ENCODE results near the gene TRIP12.
"Not testable (repeated sequence)": the region's sequence is repeated elsewhere in the genome, so short reads cannot be mapped to it uniquely, and the experiment has no call there.

Gene TRIP12

GRCh38 chr2:229733611-229734245 lies 188.1 kb downstream of the TRIP12 start:
- TF ChIP-seq Cebpa-rat (IDR thresholded peaks at IDR 0.05), result no peak
- Histone ChIP-seq H3K27me3 (no peaks in the 10 kb centered on the region), H3K36me3 (no peaks in the 10 kb centered on the region), H3K9me3 (replicated peaks in 1 of 11) (peaks cover 24 to 32% (median 28%) of the 10 kb centered on the region in 11 experiments), H3K4me3 (no peak overlapping the region), H3K4me2 (no peak overlapping the region), H4K20me1 (no peaks in the 10 kb centered on the region), H3K27ac (no peak overlapping the region), H3K4me1 (no peaks in the 10 kb centered on the region; a peak in 1 of 20 replicates), H3K9ac (no peak overlapping the region)

- Histone ChIP-seq H3K4me3 (no peak overlapping the region), H3K27ac (no peak overlapping the region), H3K4me2 (no peak overlapping the region), H4K20me1 (no peaks in the 10 kb centered on the region), H3K36me3 (no peaks in the 10 kb centered on the region), H3K4me1 (no peaks in the 10 kb centered on the region; a peak in 1 of 20 replicates), H3K9me3 (replicated peaks in 1 of 11) (peaks cover 15 to 24% (median 20%) of the 10 kb centered on the region in 11 experiments), H3K27me3 (no peaks in the 10 kb centered on the region), H3K9ac (no peak overlapping the region)
- TF ChIP-seq Cebpa-rat (IDR thresholded peaks at IDR 0.05), result no peak
Measured at GRCh38 chr2:229732897-229733296, 188.9 kb downstream of the TRIP12 start.

- no peak overlapping the region for H3K9ac ChIP-seq
- H3K4me2 ChIP-seq, result no peak overlapping the region
- H4K20me1 ChIP-seq, result no peaks in the 10 kb centered on the region
- H3K36me3 ChIP-seq, result no peaks in the 10 kb centered on the region
- H3K4me3 ChIP-seq, result no peak overlapping the region
- H3K27ac ChIP-seq, result no peak overlapping the region
- H3K27me3 ChIP-seq, result no peaks in the 10 kb centered on the region
- TF ChIP-seq Cebpa-rat (IDR thresholded peaks at IDR 0.05), result no peak
- peaks cover 6 to 14% (median 10%) of the 10 kb centered on the region in 11 experiments for H3K9me3 ChIP-seq (replicated peaks in 1 of 11)
- no peaks in the 10 kb centered on the region; a peak in 1 of 20 replicates for H3K4me1 ChIP-seq
Measured at GRCh38 chr2:229731916-229732315, 189.9 kb downstream of the TRIP12 start.

GRCh38 chr2:229731363-229731762 lies 190.4 kb downstream of the TRIP12 start:
- Histone ChIP-seq H3K4me2 (no peak overlapping the region), H3K4me3 (no peak overlapping the region), H3K9ac (no peak overlapping the region), H4K20me1 (no peaks in the 10 kb centered on the region), H3K27ac (no peak overlapping the region), H3K9me3 (replicated peaks in 1 of 11) (peaks cover under 1 to 9% (median 5%) of the 10 kb centered on the region in 11 experiments; a peak in 13 of 22 replicates), H3K27me3 (no peaks in the 10 kb centered on the region), H3K36me3 (no peaks in the 10 kb centered on the region), H3K4me1 (no peaks in the 10 kb centered on the region; a peak in 1 of 20 replicates)
- TF ChIP-seq Cebpa-rat (IDR thresholded peaks at IDR 0.05), result no peak

GRCh38 chr2:229728370-229728769 lies 193.4 kb downstream of the TRIP12 start:
- no peaks in the 10 kb centered on the region; a peak in 1 of 20 replicates for H3K4me1 ChIP-seq
- 0 out of 22 replicates have a peak, but pooled peaks cover 0 to 4% (median 0%) of the 10 kb centered on the region in 11 experiments for H3K9me3 ChIP-seq (replicated peaks in 1 of 11)
- no peak overlapping the region for H3K9ac ChIP-seq
- no peak overlapping the region for H3K4me2 ChIP-seq
- H3K4me3 ChIP-seq, result no peak overlapping the region
- H3K27me3 ChIP-seq, result no peaks in the 10 kb centered on the region
- H3K36me3 ChIP-seq, result no peaks in the 10 kb centered on the region
- no peak for TF ChIP-seq Cebpa-rat (IDR thresholded peaks at IDR 0.05)
- no peaks in the 10 kb centered on the region for H4K20me1 ChIP-seq
- H3K27ac ChIP-seq, result no peak overlapping the region

- Histone ChIP-seq H3K36me3 (no peaks in the 10 kb centered on the region), H3K4me2 (no peak overlapping the region), H4K20me1 (no peaks in the 10 kb centered on the region), H3K27me3 (no peaks in the 10 kb centered on the region), H3K27ac (no peak overlapping the region), H3K4me3 (no peak overlapping the region), H3K9me3 (replicated peaks in 1 of 11) (0 out of 22 replicates have a peak, but pooled peaks cover 0 to 7% (median 0%) of the 10 kb centered on the region in 11 experiments), H3K4me1 (peaks cover 0 to 3% (median 0%) of the 10 kb centered on the region in 10 experiments; a peak in 1 of 20 replicates), H3K9ac (no peak overlapping the region)
- TF ChIP-seq Cebpa-rat (IDR thresholded peaks at IDR 0.05), result no peak
Measured at GRCh38 chr2:229726643-229727042, 195.2 kb downstream of the TRIP12 start.

- H3K9me3 ChIP-seq (replicated peaks in 1 of 11), result 0 out of 22 replicates have a peak, but pooled peaks cover 0 to 7% (median 0%) of the 10 kb centered on the region in 11 experiments
- no peak for TF ChIP-seq Cebpa-rat (IDR thresholded peaks at IDR 0.05)
- H3K9ac ChIP-seq, result no peak overlapping the region
- no peaks in the 10 kb centered on the region for H4K20me1 ChIP-seq
- H3K27me3 ChIP-seq, result no peaks in the 10 kb centered on the region
- no peak overlapping the region for H3K27ac ChIP-seq
- no peaks in the 10 kb centered on the region for H3K36me3 ChIP-seq
- 0 out of 20 replicates have a peak, but pooled peaks cover 0 to 3% (median 0%) of the 10 kb centered on the region in 10 experiments for H3K4me1 ChIP-seq
- H3K4me2 ChIP-seq, result no peak overlapping the region
- no peak overlapping the region for H3K4me3 ChIP-seq
Measured at GRCh38 chr2:229725716-229726574, 195.9 kb downstream of the TRIP12 start.

GRCh38 chr2:229723192-229723591 lies 198.6 kb downstream of the TRIP12 start:
- not testable (repeated sequence) for H3K4me2 ChIP-seq; H3K36me3 ChIP-seq; H3K9ac ChIP-seq; H4K20me1 ChIP-seq; H3K27ac ChIP-seq; H3K9me3 ChIP-seq (replicated peaks in 1 of 11); H3K27me3 ChIP-seq; H3K4me1 ChIP-seq; H3K4me3 ChIP-seq

- peaks cover 7 to 14% (median 9%) of the 10 kb centered on the region in 11 experiments for H3K27me3 ChIP-seq
- TF ChIP-seq Cebpa-rat (IDR thresholded peaks at IDR 0.05), result no peak
- H3K4me2 ChIP-seq, result peak overlapping the region in 5 of 11 experiments; percentile 18 to 44 (median 33); a peak in 5 of 22 replicates
- H3K4me3 ChIP-seq, result no peak overlapping the region
- no peaks in the 10 kb centered on the region for H3K36me3 ChIP-seq
- H3K27ac ChIP-seq, result no peak overlapping the region
- 0 out of 22 replicates have a peak, but pooled peaks cover 0 to 7% (median 0%) of the 10 kb centered on the region in 11 experiments for H3K9me3 ChIP-seq (replicated peaks in 1 of 11)
- H3K9ac ChIP-seq, result no peak overlapping the region
- H3K4me1 ChIP-seq, result peaks cover 0 to 17% (median 8%) of the 10 kb centered on the region in 10 experiments; a peak in 12 of 20 replicates
- peaks cover 0 to 7% (median 0%) of the 10 kb centered on the region in 11 experiments; a peak in 3 of 22 replicates for H4K20me1 ChIP-seq
Measured at GRCh38 chr2:229719926-229720647, 201.7 kb downstream of the TRIP12 start.
